ENCODE results near the gene ATP1A4.

DNA sequence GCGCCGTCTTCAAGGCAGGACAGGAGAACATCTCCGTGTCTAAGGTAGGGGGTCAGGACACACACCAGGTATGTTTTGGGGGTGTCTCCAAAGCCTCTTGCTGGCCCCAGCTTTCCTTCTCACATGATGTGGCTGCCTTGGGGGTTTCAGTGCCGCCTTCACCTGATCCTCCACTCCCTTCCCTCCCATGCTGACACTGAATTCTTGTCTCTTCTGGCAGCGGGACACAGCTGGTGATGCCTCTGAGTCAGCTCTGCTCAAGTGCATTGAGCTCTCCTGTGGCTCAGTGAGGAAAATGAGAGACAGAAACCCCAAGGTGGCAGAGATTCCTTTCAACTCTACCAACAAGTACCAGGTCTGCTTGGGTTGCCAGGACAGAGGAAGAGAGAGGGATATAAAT, 22.4 kb upstream of the ATP1A4 start:
- no peak for TF ChIP-seq EP300 (IDR thresholded peaks at IDR 0.05)
- TF ChIP-seq, protein P1, sequence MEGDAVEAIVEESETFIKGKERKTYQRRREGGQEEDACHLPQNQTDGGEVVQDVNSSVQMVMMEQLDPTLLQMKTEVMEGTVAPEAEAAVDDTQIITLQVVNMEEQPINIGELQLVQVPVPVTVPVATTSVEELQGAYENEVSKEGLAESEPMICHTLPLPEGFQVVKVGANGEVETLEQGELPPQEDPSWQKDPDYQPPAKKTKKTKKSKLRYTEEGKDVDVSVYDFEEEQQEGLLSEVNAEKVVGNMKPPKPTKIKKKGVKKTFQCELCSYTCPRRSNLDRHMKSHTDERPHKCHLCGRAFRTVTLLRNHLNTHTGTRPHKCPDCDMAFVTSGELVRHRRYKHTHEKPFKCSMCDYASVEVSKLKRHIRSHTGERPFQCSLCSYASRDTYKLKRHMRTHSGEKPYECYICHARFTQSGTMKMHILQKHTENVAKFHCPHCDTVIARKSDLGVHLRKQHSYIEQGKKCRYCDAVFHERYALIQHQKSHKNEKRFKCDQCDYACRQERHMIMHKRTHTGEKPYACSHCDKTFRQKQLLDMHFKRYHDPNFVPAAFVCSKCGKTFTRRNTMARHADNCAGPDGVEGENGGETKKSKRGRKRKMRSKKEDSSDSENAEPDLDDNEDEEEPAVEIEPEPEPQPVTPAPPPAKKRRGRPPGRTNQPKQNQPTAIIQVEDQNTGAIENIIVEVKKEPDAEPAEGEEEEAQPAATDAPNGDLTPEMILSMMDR (IDR thresholded peaks at IDR 0.05): no peak

Data from sigmoid colon (tissue), 4 donors.